T-helper 2 cell (primary cell): ENCODE measurements around the gene PRR22.
"Not testable (repeated sequence)": the region's sequence is repeated elsewhere in the genome, so short reads cannot be mapped to it uniquely, and the experiment has no call there.

ENCODE experiments used
- DNase-seq, 5 experiments: peaks; one replicate each; pipeline versions ENCODE4 v3.0.0 to v3.0.0-alpha.2; 2012 to 2022

PRR22 gene

GRCh38 chr19:5749505-5749904 lies 35.0 kb downstream of the PRR22 start:
- DNase-seq, result no peak

- DNase-seq, result not testable (repeated sequence)
These were observed 35.6 kb downstream of the PRR22 start for GRCh38 chr19:5748920-5749319.

- not testable (repeated sequence) for DNase-seq
These were observed 39.5 kb downstream of the PRR22 start for GRCh38 chr19:5744999-5745398.

DNA sequence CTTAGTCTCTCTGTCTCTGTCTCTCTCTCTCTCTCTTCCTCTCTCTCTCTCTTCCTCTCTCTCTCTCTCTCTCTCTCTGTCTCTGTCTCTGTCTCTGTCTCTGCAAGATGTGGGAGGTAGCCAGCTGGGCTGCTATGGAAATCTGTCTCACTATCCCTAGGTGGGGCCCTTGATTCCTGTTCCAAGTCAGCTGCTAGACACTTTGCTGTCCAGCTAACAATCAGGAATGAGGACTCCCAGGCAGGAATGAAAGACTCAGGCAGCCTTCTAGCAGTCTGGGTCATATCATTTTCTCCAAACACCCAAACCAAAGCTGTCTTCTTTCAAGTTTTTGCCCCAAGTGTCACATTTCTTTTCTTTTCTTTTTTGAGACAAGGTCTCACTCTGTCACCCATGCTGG lies 40.9 kb downstream of the PRR22 start:
- no peak for DNase-seq

- no peak for DNase-seq
These were observed 42.5 kb downstream of the PRR22 start for GRCh38 chr19:5742051-5742450.

- DNase-seq, result no peak
These were observed 46.1 kb downstream of the PRR22 start for GRCh38 chr19:5738423-5738822.

DNA sequence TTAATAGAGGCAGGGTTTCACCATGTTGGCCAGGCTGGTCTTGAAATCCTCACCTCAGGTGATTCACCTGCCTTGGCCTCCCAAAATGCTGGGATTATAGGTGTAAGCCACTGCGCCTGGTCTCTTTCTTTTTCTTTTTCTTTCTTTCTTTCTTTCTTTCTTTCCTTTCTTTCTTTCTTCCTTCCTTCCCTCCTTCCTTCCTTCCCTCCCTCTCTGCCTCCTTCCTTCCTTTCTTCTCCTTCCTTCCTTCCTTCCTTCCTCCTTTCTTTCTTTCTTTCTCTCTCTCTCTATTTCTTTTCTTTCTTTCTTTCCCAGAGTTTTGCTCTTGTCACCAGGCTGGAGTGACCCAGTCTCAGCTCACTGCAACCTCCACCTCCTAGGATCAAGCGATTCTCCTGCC lies 51.4 kb downstream of the PRR22 start:
- not testable (repeated sequence) for DNase-seq
